SK-N-SH (cell line): Measurements from ENCODE around the gene FMO1. TPM values are rescaled to one million over a fixed set of nuclear protein-coding genes. Genes with fewer than 3 reads are reported as not detected.

Experiments
- CTCF ChIA-PET: fragments of 300-600, 350-600 bp; formaldehyde crosslinking; extraction: SDS; loops from one replicate; lab custom pipeline; 2021; lab: Yijun Ruan, JAX
- POLR2A ChIA-PET: fragments of 350-600 bp; sonication (Branson Sonifier 250); formaldehyde crosslinking; extraction: SDS; loops from one replicate; lab custom pipeline; 2020; ENCODE audit warnings: antibody characterized with exemption, inconsistent platforms; lab: Yijun Ruan, JAX
- DNase-seq: peaks from one replicate; pipeline ENCODE4 v3.0.0; 2012
- H2AFZ ChIP-seq: fragments of 200-600 bp; sonication (generic); 2 replicates; pipeline ENCODE4 v1.8.1; 2016; ENCODE audit warnings: antibody characterized with exemption, mild to moderate bottlenecking, low read depth
- H3F3A ChIP-seq: fragments of 200-600 bp; sonication (generic); replicated peaks from 2 replicates; pipeline ENCODE3; 2016; ENCODE audit warnings: antibody characterized with exemption, mild to moderate bottlenecking; ENCODE audit not compliant: insufficient read depth
- H3K27ac ChIP-seq, 2 experiments: fragments of 200-500 bp in 1 of 2; fragments of 200-600 bp in 1 of 2; sonication (Bioruptor generic) in 1 of 2; sonication (generic), shearing (Covaris generic) in 1 of 2; 2 replicates each; pipeline versions ENCODE4 v1.5.1 to v1.6.1; 2014 to 2016; ENCODE audit warnings: low read depth in 2 of 2, inconsistent platforms in 1 of 2, low read length in 1 of 2, mild to moderate bottlenecking in 1 of 2, mixed read lengths in 1 of 2
- H3K27me3 ChIP-seq: fragments of 200-600 bp; sonication (generic), shearing (Covaris generic); 2 replicates; pipeline ENCODE4 v1.6.1; 2016; ENCODE audit warnings: mixed run types; ENCODE audit not compliant: insufficient read depth
- H3K36me3 ChIP-seq, 2 experiments: fragments of 200-500 bp in 1 of 2; fragments of 200-600 bp in 1 of 2; sonication (Bioruptor generic) in 1 of 2; sonication (generic) in 1 of 2; replicated peaks in 1 of 2; 2 replicates each; pipeline versions ENCODE3 to v1.5.1; 2014 to 2016; ENCODE audit warnings: low read length in 1 of 2, mild to moderate bottlenecking in 1 of 2; ENCODE audit not compliant: insufficient read depth in 2 of 2, control insufficient read depth in 1 of 2
- H3K4me1 ChIP-seq, 2 experiments: fragments of 200-500 bp in 1 of 2; fragments of 200-600 bp in 1 of 2; sonication (Bioruptor generic) in 1 of 2; sonication (generic), shearing (Covaris generic) in 1 of 2; 2 replicates each; pipeline versions ENCODE4 v1.5.1 to v1.6.1; 2014 to 2016; ENCODE audit warnings: low read depth in 1 of 2, low read length in 1 of 2, mixed run types in 1 of 2; ENCODE audit not compliant: insufficient read depth in 2 of 2, control insufficient read depth in 1 of 2
- H3K4me2 ChIP-seq: fragments of 200-600 bp; sonication (generic), shearing (Covaris generic); 2 replicates; pipeline ENCODE4 v1.6.1; 2017; ENCODE audit warnings: mixed run types
- H3K4me3 ChIP-seq, 2 experiments: fragments of 200-500 bp in 1 of 2; fragments of 200-600 bp in 1 of 2; sonication (Bioruptor generic) in 1 of 2; sonication (generic), shearing (Covaris generic) in 1 of 2; 2 replicates each; pipeline versions ENCODE4 v1.5.1 to v1.8.1; 2014 to 2016; ENCODE audit warnings: low read depth in 2 of 2, inconsistent platforms in 1 of 2, low read length in 1 of 2, mild to moderate bottlenecking in 1 of 2, mixed read lengths in 1 of 2, moderate library complexity in 1 of 2
- H3K79me2 ChIP-seq: fragments of 200-600 bp; sonication (generic); 2 replicates; pipeline ENCODE4 v1.8.1; 2017; ENCODE audit warnings: mild to moderate bottlenecking; ENCODE audit not compliant: insufficient read depth
- H3K9ac ChIP-seq: fragments of 200-600 bp; sonication (generic); 2 replicates; pipeline ENCODE4 v1.6.1; 2017; ENCODE audit warnings: mixed run types
- H3K9me2 ChIP-seq: fragments of 200-600 bp; sonication (generic); 2 replicates; pipeline ENCODE4 v1.6.1; 2017; ENCODE audit warnings: mixed run types
- H3K9me3 ChIP-seq: fragments of 200-600 bp; sonication (generic); 2 replicates; pipeline ENCODE4 v1.6.1; 2017; ENCODE audit warnings: mixed run types, mild to moderate bottlenecking, moderate library complexity
- H4K20me1 ChIP-seq: fragments of 200-600 bp; sonication (generic); 2 replicates; pipeline ENCODE4 v1.6.1; 2017; ENCODE audit warnings: mild to moderate bottlenecking, mixed run types; ENCODE audit not compliant: insufficient read depth
- FOXJ3 ChIP-seq: sonication (generic); formaldehyde crosslinking; IDR thresholded peaks from 2 replicates; pipeline ENCODE4 v1.5.1; 2020; ENCODE audit warnings: mild to moderate bottlenecking, missing genetic modification reagents
- FOXM1 ChIP-seq: IDR thresholded peaks from 2 replicates; pipeline ENCODE4 v1.4.0; 2012; ENCODE audit warnings: low read depth, mild to moderate bottlenecking
- GABPA ChIP-seq: IDR thresholded peaks from 2 replicates; pipeline ENCODE4 v1.4.0; 2012; ENCODE audit warnings: low read depth, mild to moderate bottlenecking
- MEF2A ChIP-seq: IDR thresholded peaks from 2 replicates; pipeline ENCODE4 v1.4.0; 2012; ENCODE audit warnings: low read depth, borderline replicate concordance
- MXI1 ChIP-seq: IDR thresholded peaks from 2 replicates; pipeline ENCODE4 v1.6.1; 2012; ENCODE audit warnings: mild to moderate bottlenecking, low read depth, low read length, improper control_type of control experiment
- RCOR1 ChIP-seq: fragments of 150-350 bp; IDR thresholded peaks from 2 replicates; pipeline ENCODE4 v1.6.1; 2017; ENCODE audit warnings: antibody characterized with exemption, low read length
- RFX5 ChIP-seq: IDR thresholded peaks from 2 replicates; pipeline ENCODE4 v1.6.1; 2012; ENCODE audit warnings: mild to moderate bottlenecking, improper control_type of control experiment, low read length
- RXRA ChIP-seq: IDR thresholded peaks from 2 replicates; pipeline ENCODE4 v1.4.0; 2012; ENCODE audit warnings: low read depth, mild to moderate bottlenecking, borderline replicate concordance
- SIN3A ChIP-seq: IDR thresholded peaks from 2 replicates; pipeline ENCODE4 v1.6.1; 2012; ENCODE audit warnings: low read depth, mild to moderate bottlenecking, low read length, moderate library complexity, borderline replicate concordance
- SMC3 ChIP-seq: IDR thresholded peaks from 2 replicates; pipeline ENCODE4 v1.6.1; 2012; ENCODE audit warnings: low read depth, low read length, improper control_type of control experiment
- TCF12 ChIP-seq: IDR thresholded peaks from 2 replicates; pipeline ENCODE4 v1.4.0; 2012
- TEAD4 ChIP-seq: IDR thresholded peaks from 2 replicates; pipeline ENCODE4 v1.4.0; 2012; ENCODE audit warnings: mild to moderate bottlenecking, borderline replicate concordance; ENCODE audit not compliant: insufficient read depth
- WGBS: methylation state at CpG from one replicate; pipeline ENCODE4 v1.1.6; 2017; ENCODE audit warnings: low lambda C conversion rate; 5-methylcytosine and 5-hydroxymethylcytosine counted together
- polyA plus RNA-seq, 3 experiments: library from polyadenylated mRNA; depleted of rRNA; stranded (reverse); fragments of >200 nt; gene quantifications; 2 replicates each; pipeline ENCODE4 v1.2.3, GENCODE V29; 2012
- TF ChIP-seq, protein P1 (sequence below): fragments of 200-600 bp; sonication (generic); IDR thresholded peaks from 2 replicates; pipeline ENCODE4 v1.6.1; 2017; ENCODE audit warnings: antibody characterized with exemption, mild to moderate bottlenecking, moderate library complexity
- TF ChIP-seq, protein P2 (sequence below): IDR thresholded peaks from 2 replicates; pipeline ENCODE4; 2012
- TF ChIP-seq, protein P3 (sequence below): fragments of 150-350 bp; IDR thresholded peaks from 2 replicates; pipeline ENCODE4 v1.6.1; 2016; ENCODE audit warnings: mild to moderate bottlenecking, low read depth, low read length
- TF ChIP-seq, protein P4 (sequence below): IDR thresholded peaks from 2 replicates; pipeline ENCODE4 v1.4.0; 2012; ENCODE audit warnings: low read depth
- TF ChIP-seq, protein P5 (sequence below): IDR thresholded peaks from 2 replicates; pipeline ENCODE4 v1.4.0; 2012; ENCODE audit warnings: low read depth, borderline replicate concordance

The FMO1 gene
- polyA plus RNA-seq, 1 of the 3 experiments (the other 2 are of a cell fraction), result not detected

DNA sequence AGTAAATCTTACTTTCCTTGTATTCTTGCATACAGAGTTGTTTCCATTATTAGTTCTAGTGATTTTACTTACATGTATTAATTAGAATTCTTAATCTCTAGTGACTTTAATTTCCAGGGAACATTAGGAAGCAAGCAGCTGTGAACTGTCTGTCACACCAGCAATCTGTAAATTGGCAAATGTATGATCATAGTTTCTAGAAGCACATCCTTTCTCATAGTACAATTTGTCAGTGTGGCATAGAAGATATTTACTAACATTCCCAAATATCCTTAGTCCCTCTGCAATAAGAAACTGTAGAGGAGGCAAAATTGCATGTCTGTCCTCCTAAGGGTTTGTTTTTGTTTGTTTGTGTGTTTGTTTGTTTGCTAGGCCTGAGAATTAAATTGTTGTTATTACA is 17.0 kb upstream of the FMO1 start:
- CTCF ChIA-PET, result interaction anchor here (2.1 kb wide), 1 partner anchor 14 kb away, joined by 6 read pairs; no protein-coding TSS in a partner anchor
- no peaks in the 10 kb centered on the region for H3F3A ChIP-seq
- H3K9me2 ChIP-seq, result no peaks in the 10 kb centered on the region
- no peaks in the 10 kb centered on the region for H3K4me1 ChIP-seq
- POLR2A ChIA-PET, result no interaction called here
- peaks cover 6% of the 10 kb centered on the region; the same call in 1 of the 2 replicates for H3K27me3 ChIP-seq
- no peak overlapping the region for H2AFZ ChIP-seq
- H3K4me3 ChIP-seq, result no peak overlapping the region
- H3K36me3 ChIP-seq, result no peaks in the 10 kb centered on the region
- no peaks in the 10 kb centered on the region for H4K20me1 ChIP-seq
- no peak for DNase-seq
- no peaks in the 10 kb centered on the region for H3K79me2 ChIP-seq
- H3K9ac ChIP-seq, result no peak overlapping the region
- no peak overlapping the region for H3K4me2 ChIP-seq
- no peak for TF ChIP-seq SIN3A
- TF ChIP-seq TEAD4, result no peak
- TF ChIP-seq, protein P1, sequence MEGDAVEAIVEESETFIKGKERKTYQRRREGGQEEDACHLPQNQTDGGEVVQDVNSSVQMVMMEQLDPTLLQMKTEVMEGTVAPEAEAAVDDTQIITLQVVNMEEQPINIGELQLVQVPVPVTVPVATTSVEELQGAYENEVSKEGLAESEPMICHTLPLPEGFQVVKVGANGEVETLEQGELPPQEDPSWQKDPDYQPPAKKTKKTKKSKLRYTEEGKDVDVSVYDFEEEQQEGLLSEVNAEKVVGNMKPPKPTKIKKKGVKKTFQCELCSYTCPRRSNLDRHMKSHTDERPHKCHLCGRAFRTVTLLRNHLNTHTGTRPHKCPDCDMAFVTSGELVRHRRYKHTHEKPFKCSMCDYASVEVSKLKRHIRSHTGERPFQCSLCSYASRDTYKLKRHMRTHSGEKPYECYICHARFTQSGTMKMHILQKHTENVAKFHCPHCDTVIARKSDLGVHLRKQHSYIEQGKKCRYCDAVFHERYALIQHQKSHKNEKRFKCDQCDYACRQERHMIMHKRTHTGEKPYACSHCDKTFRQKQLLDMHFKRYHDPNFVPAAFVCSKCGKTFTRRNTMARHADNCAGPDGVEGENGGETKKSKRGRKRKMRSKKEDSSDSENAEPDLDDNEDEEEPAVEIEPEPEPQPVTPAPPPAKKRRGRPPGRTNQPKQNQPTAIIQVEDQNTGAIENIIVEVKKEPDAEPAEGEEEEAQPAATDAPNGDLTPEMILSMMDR, result no peak
- no peak for TF ChIP-seq RXRA
- TF ChIP-seq RFX5, result no peak
- TF ChIP-seq, all 33 proteins: peak for 0
- Histone ChIP-seq H3K27ac (no peak overlapping the region), H3K9me3 (no peaks in the 10 kb centered on the region)

DNA sequence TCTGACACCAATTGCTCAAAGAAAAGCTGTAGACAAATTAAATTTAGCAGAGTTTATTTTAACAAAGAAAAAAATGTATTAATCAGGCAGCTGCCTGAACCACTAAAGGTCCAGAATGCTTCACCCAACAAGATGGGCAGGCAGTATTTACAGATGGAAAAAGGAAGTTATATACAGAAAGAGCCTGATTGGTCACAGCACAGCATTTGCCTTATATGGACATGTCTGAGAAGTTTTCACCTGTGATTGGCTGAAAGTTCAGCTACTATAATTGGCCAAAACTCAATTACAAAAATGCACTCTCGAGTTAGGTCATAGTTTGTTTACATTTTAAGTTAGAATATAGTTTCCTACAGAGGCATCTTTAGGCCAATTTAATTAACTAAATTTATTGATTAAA is 15.1 kb upstream of the FMO1 start:
- no peaks in the 10 kb centered on the region for H3K36me3 ChIP-seq
- DNase-seq, result no peak
- no peaks in the 10 kb centered on the region for H4K20me1 ChIP-seq
- H3K27me3 ChIP-seq, result peaks cover 6% of the 10 kb centered on the region; the same call in 1 of the 2 replicates
- WGBS, result 3% methylated on average over 1 of the region's 1 CpG
- TF ChIP-seq TCF12 (no peak), SIN3A (no peak), FOXJ3 (CRISPR knock-in tag) (no peak), RCOR1 (no peak), GABPA (no peak), SMC3 (no peak), MEF2A (no peak), FOXM1 (no peak), MXI1 (no peak), RXRA (no peak), RFX5 (no peak)
- TF ChIP-seq, protein P2, sequence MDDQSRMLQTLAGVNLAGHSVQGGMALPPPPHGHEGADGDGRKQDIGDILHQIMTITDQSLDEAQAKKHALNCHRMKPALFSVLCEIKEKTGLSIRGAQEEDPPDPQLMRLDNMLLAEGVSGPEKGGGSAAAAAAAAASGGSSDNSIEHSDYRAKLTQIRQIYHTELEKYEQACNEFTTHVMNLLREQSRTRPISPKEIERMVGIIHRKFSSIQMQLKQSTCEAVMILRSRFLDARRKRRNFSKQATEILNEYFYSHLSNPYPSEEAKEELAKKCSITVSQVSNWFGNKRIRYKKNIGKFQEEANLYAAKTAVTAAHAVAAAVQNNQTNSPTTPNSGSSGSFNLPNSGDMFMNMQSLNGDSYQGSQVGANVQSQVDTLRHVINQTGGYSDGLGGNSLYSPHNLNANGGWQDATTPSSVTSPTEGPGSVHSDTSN, result no peak
- TF ChIP-seq, protein P3, sequence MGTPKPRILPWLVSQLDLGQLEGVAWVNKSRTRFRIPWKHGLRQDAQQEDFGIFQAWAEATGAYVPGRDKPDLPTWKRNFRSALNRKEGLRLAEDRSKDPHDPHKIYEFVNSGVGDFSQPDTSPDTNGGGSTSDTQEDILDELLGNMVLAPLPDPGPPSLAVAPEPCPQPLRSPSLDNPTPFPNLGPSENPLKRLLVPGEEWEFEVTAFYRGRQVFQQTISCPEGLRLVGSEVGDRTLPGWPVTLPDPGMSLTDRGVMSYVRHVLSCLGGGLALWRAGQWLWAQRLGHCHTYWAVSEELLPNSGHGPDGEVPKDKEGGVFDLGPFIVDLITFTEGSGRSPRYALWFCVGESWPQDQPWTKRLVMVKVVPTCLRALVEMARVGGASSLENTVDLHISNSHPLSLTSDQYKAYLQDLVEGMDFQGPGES, result no peak
- TF ChIP-seq, protein P4, sequence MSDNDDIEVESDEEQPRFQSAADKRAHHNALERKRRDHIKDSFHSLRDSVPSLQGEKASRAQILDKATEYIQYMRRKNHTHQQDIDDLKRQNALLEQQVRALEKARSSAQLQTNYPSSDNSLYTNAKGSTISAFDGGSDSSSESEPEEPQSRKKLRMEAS, result no peak
- TF ChIP-seq, protein P1, result no peak
- TF ChIP-seq, protein P5, sequence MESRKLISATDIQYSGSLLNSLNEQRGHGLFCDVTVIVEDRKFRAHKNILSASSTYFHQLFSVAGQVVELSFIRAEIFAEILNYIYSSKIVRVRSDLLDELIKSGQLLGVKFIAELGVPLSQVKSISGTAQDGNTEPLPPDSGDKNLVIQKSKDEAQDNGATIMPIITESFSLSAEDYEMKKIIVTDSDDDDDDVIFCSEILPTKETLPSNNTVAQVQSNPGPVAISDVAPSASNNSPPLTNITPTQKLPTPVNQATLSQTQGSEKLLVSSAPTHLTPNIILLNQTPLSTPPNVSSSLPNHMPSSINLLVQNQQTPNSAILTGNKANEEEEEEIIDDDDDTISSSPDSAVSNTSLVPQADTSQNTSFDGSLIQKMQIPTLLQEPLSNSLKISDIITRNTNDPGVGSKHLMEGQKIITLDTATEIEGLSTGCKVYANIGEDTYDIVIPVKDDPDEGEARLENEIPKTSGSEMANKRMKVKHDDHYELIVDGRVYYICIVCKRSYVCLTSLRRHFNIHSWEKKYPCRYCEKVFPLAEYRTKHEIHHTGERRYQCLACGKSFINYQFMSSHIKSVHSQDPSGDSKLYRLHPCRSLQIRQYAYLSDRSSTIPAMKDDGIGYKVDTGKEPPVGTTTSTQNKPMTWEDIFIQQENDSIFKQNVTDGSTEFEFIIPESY, result no peak
- no peaks in the 10 kb centered on the region for H3F3A ChIP-seq
- H3K9me2 ChIP-seq, result no peaks in the 10 kb centered on the region
- ChIA-PET CTCF (interaction anchor here (1.4 kb wide), 1 partner anchor 12 kb away, joined by 5 read pairs; no protein-coding TSS in a partner anchor), POLR2A (no interaction called here)
- H3K4me2 ChIP-seq, result no peak overlapping the region
- H3K79me2 ChIP-seq, result no peaks in the 10 kb centered on the region
- no peaks in the 10 kb centered on the region for H3K4me1 ChIP-seq
- no peak overlapping the region for H3K4me3 ChIP-seq
- H3K27ac ChIP-seq, result no peak overlapping the region
- no peak overlapping the region for H3K9ac ChIP-seq
- no peak overlapping the region for H2AFZ ChIP-seq
- H3K9me3 ChIP-seq, result no peaks in the 10 kb centered on the region
